ENCODE data around the gene FOXO3. TPM values are rescaled to one million over a fixed set of nuclear protein-coding genes. Genes with fewer than 3 reads are reported as not detected.

Gene FOXO3
- total and polyA plus RNA-seq, 11 donors = 11.6 to 87.9 (median 38.7) TPM

- intact Hi-C loops (cut with DNase I) = loop anchor here in 5 of 10 donors (5.0 to 10.0 kb wide), 3 partner anchors 36 to 88 kb away; no protein-coding TSS in a partner anchor
- Histone ChIP-seq H3K36me3 (peaks cover 0 to 52% (median 43%) of the 10 kb centered on the region in 9 donors), H3K27ac (peak overlapping the region; percentile 44 to 100 (median 98)), H3K4me1 (peaks cover 9 to 89% (median 56%) of the 10 kb centered on the region in 12 donors), H3K27me3 (no peaks in the 10 kb centered on the region), H3K9me3 (no peaks in the 10 kb centered on the region), H3K4me3 (peak overlapping the region in 3 of 12 donors; percentile 1 to 97 (median 35))
- no peak for ATAC-seq
- TF ChIP-seq CTCF (IDR thresholded peaks at IDR 0.05) = no peak
- no peak for TF ChIP-seq POLR2A (IDR thresholded peaks at IDR 0.05)
- no peak for DNase-seq
Measured at GRCh38 chr6:108566406-108566805, 5.7 kb downstream of the FOXO3 start.

GRCh38 chr6:108568101-108568500 lies 7.4 kb downstream of the FOXO3 start:
- no peaks in the 10 kb centered on the region for H3K9me3 ChIP-seq
- no peak overlapping the region for H3K27ac ChIP-seq
- DNase-seq (no peak), ATAC-seq (no peak)
- TF ChIP-seq POLR2A (IDR thresholded peaks at IDR 0.05) (no peak), CTCF (IDR thresholded peaks at IDR 0.05) (no peak)
- H3K27me3 ChIP-seq = no peaks in the 10 kb centered on the region
- no peak overlapping the region for H3K4me3 ChIP-seq
- WGBS, 4 donors = 88 to 93% (median 92%) methylated on average over 5 of the region's 5 CpGs
- peaks cover 9 to 93% (median 56%) of the 10 kb centered on the region in 12 donors for H3K4me1 ChIP-seq
- intact Hi-C loops (cut with DNase I) = loop anchor here in 5 of 10 donors (5.0 to 10.0 kb wide), 3 partner anchors 34 to 87 kb away; no protein-coding TSS in a partner anchor
- peaks cover 0 to 66% (median 57%) of the 10 kb centered on the region in 9 donors for H3K36me3 ChIP-seq

DNA sequence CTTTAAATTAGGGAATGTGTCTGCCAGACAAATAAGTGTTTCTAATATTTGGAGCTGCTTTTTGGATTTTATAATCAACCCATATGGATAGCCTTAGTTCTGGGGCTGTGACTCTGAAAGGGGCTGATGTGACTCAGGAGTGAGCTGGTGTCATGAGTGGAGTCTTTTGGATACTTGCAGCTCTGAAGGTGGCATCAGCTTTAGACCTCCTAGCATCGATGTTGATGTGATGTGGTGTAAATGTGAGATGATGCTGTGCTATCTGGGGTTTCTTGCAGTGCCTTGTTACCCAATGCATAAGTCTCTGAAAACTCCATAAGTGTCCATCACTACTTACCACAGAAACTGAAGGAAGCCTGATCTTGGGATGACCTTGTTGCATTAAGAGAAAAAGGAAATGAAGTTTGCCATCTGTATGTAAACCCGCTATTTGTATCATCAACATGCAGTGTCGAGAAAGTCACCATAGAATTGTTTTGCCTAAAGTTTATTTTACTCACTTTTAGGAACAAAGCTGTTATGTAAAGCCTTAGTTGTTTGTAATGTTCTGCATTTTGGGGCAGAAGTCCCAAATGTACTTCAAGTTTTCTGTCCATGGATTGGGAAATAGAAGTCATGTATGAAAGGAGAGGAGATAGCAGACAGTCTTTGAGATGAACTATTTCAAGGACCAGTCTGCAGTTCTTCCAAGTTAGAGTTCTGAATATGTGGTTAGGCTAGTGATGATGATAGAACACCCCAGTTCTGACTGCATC lies 8.0 kb downstream of the FOXO3 start:
- intact Hi-C loops (cut with DNase I) = loop anchor here in 5 of 10 donors (5.0 to 10.0 kb wide), 3 partner anchors 34 to 86 kb away; no protein-coding TSS in a partner anchor
- Histone ChIP-seq H3K27ac (peak overlapping the region in 1 of 12 donors; percentile 3), H3K9me3 (no peaks in the 10 kb centered on the region), H3K27me3 (no peaks in the 10 kb centered on the region), H3K36me3 (peaks cover 0 to 72% (median 58%) of the 10 kb centered on the region in 9 donors), H3K4me3 (no peak overlapping the region), H3K4me1 (peaks cover 8 to 93% (median 52%) of the 10 kb centered on the region in 12 donors)
- TF ChIP-seq POLR2A (IDR thresholded peaks at IDR 0.05) = no peak
- no peak for TF ChIP-seq CTCF (IDR thresholded peaks at IDR 0.05)
- WGBS, 4 donors = 89 to 97% (median 92%) methylated on average over 3 of the region's 3 CpGs
- DNase-seq (no peak), ATAC-seq (no peak)

- no peak for TF ChIP-seq CTCF (IDR thresholded peaks at IDR 0.05)
- TF ChIP-seq POLR2A (IDR thresholded peaks at IDR 0.05) = no peak
- H3K4me1 ChIP-seq = peaks cover 4 to 93% (median 51%) of the 10 kb centered on the region in 12 donors
- intact Hi-C loops (cut with DNase I) = no loop called here
- no peaks in the 10 kb centered on the region for H3K27me3 ChIP-seq
- DNase-seq (no peak), ATAC-seq (no peak)
- H3K4me3 ChIP-seq = no peak overlapping the region
- WGBS, 4 donors = 95 to 100% (median 97%) methylated on average over 1 of the region's 1 CpG
- no peaks in the 10 kb centered on the region for H3K9me3 ChIP-seq
- H3K27ac ChIP-seq = no peak overlapping the region
- peaks cover 0 to 70% (median 58%) of the 10 kb centered on the region in 9 donors for H3K36me3 ChIP-seq
Measured at GRCh38 chr6:108570517-108570916, 9.8 kb downstream of the FOXO3 start.

Data from heart left ventricle (tissue), 16 donors.